H9 (cell line): ENCODE data around the gene EHBP1. TPM values are rescaled to one million over a fixed set of nuclear protein-coding genes. Genes with fewer than 3 reads are reported as not detected.

Experiments
- DNase-seq: peaks from one replicate; pipeline ENCODE4 v3.0.0-alpha.2; 2017
- H2AFZ ChIP-seq: one replicate; pipeline ENCODE4 v1.6.1; 2013; ENCODE audit warnings: mild to moderate bottlenecking, low read length, control low read depth, moderate library complexity
- H2AK5ac ChIP-seq: 2 replicates; pipeline ENCODE4 v1.6.1; 2013; ENCODE audit warnings: low read length, control low read depth, mixed read lengths; ENCODE audit not compliant: insufficient read length
- H2BK120ac ChIP-seq: one replicate; pipeline ENCODE4 v1.6.1; 2013; ENCODE audit warnings: low read depth, mild to moderate bottlenecking, low read length, control low read depth, inconsistent platforms; ENCODE audit not compliant: poor library complexity, severe bottlenecking
- H2BK12ac ChIP-seq: 2 replicates; pipeline ENCODE4 v1.6.1; 2013; ENCODE audit warnings: low read length, control low read depth, mixed read lengths, low read depth; ENCODE audit not compliant: insufficient read length
- H2BK15ac ChIP-seq: 2 replicates; pipeline ENCODE4 v1.6.1; 2013; ENCODE audit warnings: low read depth, low read length, control low read depth
- H2BK20ac ChIP-seq: one replicate; pipeline ENCODE4 v1.6.1; 2013; ENCODE audit warnings: low read depth, mild to moderate bottlenecking, low read length, control low read depth, inconsistent platforms; ENCODE audit not compliant: poor library complexity, severe bottlenecking
- H2BK5ac ChIP-seq: 2 replicates; pipeline ENCODE4 v1.6.1; 2013; ENCODE audit warnings: low read length, control low read depth, mixed read lengths; ENCODE audit not compliant: insufficient read length
- H3K14ac ChIP-seq: 2 replicates; pipeline ENCODE4 v1.6.1; 2013; ENCODE audit warnings: low read length, control low read depth; ENCODE audit not compliant: insufficient read depth
- H3K18ac ChIP-seq: 2 replicates; pipeline ENCODE4 v1.6.1; 2013; ENCODE audit warnings: low read depth, mild to moderate bottlenecking, mixed read lengths, low read length, control low read depth; ENCODE audit not compliant: insufficient read length
- H3K23ac ChIP-seq: 2 replicates; pipeline ENCODE4 v1.6.1; 2013; ENCODE audit warnings: low read length, control low read depth, mixed read lengths, low read depth; ENCODE audit not compliant: insufficient read length
- H3K23me2 ChIP-seq: 2 replicates; pipeline ENCODE4 v1.6.1; 2013; ENCODE audit warnings: low read depth, mild to moderate bottlenecking, mixed read lengths, low read length, control low read depth; ENCODE audit not compliant: insufficient read length, poor library complexity, severe bottlenecking
- H3K27ac ChIP-seq: 2 replicates; pipeline ENCODE4 v1.5.1; 2013; ENCODE audit warnings: low read length, control low read depth, mixed read lengths, low read depth; ENCODE audit not compliant: insufficient read length
- H3K27me3 ChIP-seq: 2 replicates; pipeline ENCODE4 v1.6.1; 2013; ENCODE audit warnings: low read length, control low read depth, inconsistent platforms; ENCODE audit not compliant: insufficient read depth
- H3K4ac ChIP-seq: 2 replicates; pipeline ENCODE4 v1.6.1; 2013; ENCODE audit warnings: low read depth, mild to moderate bottlenecking, control low read depth, inconsistent platforms, low read length, moderate library complexity
- H3K4me1 ChIP-seq: 2 replicates; pipeline ENCODE4 v1.6.1; 2013; ENCODE audit warnings: low read length, control low read depth, inconsistent platforms; ENCODE audit not compliant: insufficient read depth
- H3K4me2 ChIP-seq: 2 replicates; pipeline ENCODE4 v1.6.1; 2013; ENCODE audit warnings: low read length, control low read depth, mixed read lengths; ENCODE audit not compliant: insufficient read length, insufficient read depth
- H3K56ac ChIP-seq: 2 replicates; pipeline ENCODE4 v1.6.1; 2013; ENCODE audit warnings: low read depth, mild to moderate bottlenecking, mixed read lengths, low read length, control low read depth; ENCODE audit not compliant: insufficient read length
- H3K79me1 ChIP-seq: 2 replicates; pipeline ENCODE4 v1.6.1; 2013; ENCODE audit warnings: low read depth, mild to moderate bottlenecking, moderate library complexity, low read length, control low read depth, inconsistent platforms; ENCODE audit not compliant: insufficient read depth, poor library complexity, severe bottlenecking
- H3K79me2 ChIP-seq: 2 replicates; pipeline ENCODE4 v1.6.1; 2013; ENCODE audit warnings: low read length, control low read depth, inconsistent platforms; ENCODE audit not compliant: insufficient read depth
- H3K9ac ChIP-seq: 2 replicates; pipeline ENCODE4 v1.6.1; 2013; ENCODE audit warnings: low read length, control low read depth, mixed read lengths; ENCODE audit not compliant: insufficient read length; ENCODE audit errors: extremely low read depth
- H3K9me3 ChIP-seq: one replicate; pipeline ENCODE4 v1.6.1; 2013; ENCODE audit warnings: low read depth, low read length, inconsistent platforms; ENCODE audit not compliant: control insufficient read depth
- H3T11ph ChIP-seq: one replicate; pipeline ENCODE4 v1.6.1; 2013; ENCODE audit warnings: mild to moderate bottlenecking, low read length, control low read depth, inconsistent platforms
- H4K20me1 ChIP-seq: one replicate; pipeline ENCODE4 v1.6.1; 2013; ENCODE audit not compliant: control insufficient read depth, insufficient read length, insufficient read depth
- H4K5ac ChIP-seq: 2 replicates; pipeline ENCODE4 v1.6.1; 2013; ENCODE audit warnings: low read depth, mild to moderate bottlenecking, mixed read lengths, low read length, control low read depth; ENCODE audit not compliant: insufficient read length
- H4K8ac ChIP-seq: replicated peaks from 2 replicates; pipeline ENCODE4 v1.6.1; 2013; ENCODE audit warnings: low read length, control low read depth, mixed read lengths, low read depth; ENCODE audit not compliant: insufficient read length
- H4K91ac ChIP-seq: 2 replicates; pipeline ENCODE4 v1.6.1; 2013; ENCODE audit warnings: low read depth, mild to moderate bottlenecking, moderate library complexity, mixed read lengths, low read length, control low read depth; ENCODE audit not compliant: insufficient read length
- H3K27ac Mint-ChIP-seq, 3 experiments: 2 replicates in 2 of 3; 3 replicates in 1 of 3; pipeline ENCODE4 v1.8.0; 2020 to 2021; ENCODE audit warnings: mixed read lengths in 3 of 3, mild to moderate bottlenecking in 1 of 3, moderate library complexity in 1 of 3
- H3K27me3 Mint-ChIP-seq: 2 replicates; pipeline ENCODE4 v1.8.0; 2021; ENCODE audit warnings: low read depth, mild to moderate bottlenecking, moderate library complexity, mixed read lengths
- H3K36me3 Mint-ChIP-seq, 3 experiments: 2 replicates in 2 of 3; 3 replicates in 1 of 3; pipeline ENCODE4 v1.8.0; 2020 to 2021; ENCODE audit warnings: low read depth in 3 of 3, mixed read lengths in 3 of 3; ENCODE audit not compliant: insufficient read depth in 1 of 3
- H3K4me1 Mint-ChIP-seq, 2 experiments: 2 replicates each; pipeline ENCODE4 v1.8.0; 2020; ENCODE audit warnings: mixed read lengths in 2 of 2
- H3K4me3 Mint-ChIP-seq, 2 experiments: 2 replicates in 1 of 2; 3 replicates in 1 of 2; pipeline ENCODE4 v1.8.0; 2020 to 2021; ENCODE audit warnings: mild to moderate bottlenecking in 2 of 2, mixed read lengths in 2 of 2, moderate library complexity in 1 of 2
- H3K9me3 Mint-ChIP-seq, 2 experiments: 2 replicates in 1 of 2; 3 replicates in 1 of 2; pipeline ENCODE4 v1.8.0; 2020; ENCODE audit warnings: mild to moderate bottlenecking in 2 of 2, mixed read lengths in 2 of 2, moderate library complexity in 1 of 2
- CTCF ChIP-seq: fragments of 200-600 bp; sonication (generic); conservative IDR thresholded peaks from 3 replicates; pipeline ENCODE4 v1.8.0; 2021; ENCODE audit warnings: antibody characterized with exemption, mild to moderate bottlenecking
- WGBS: extraction: QIAGEN DNeasy Blood & Tissue Kit; methylation state at CpG from one replicate; pipeline ENCODE4 v1.1.7; 2013; ENCODE audit warnings: missing lambda C conversion rate, low lambda C conversion rate, mixed read lengths; ENCODE audit not compliant: insufficient read length; ENCODE audit errors: extremely low coverage; 5-methylcytosine and 5-hydroxymethylcytosine counted together
- total RNA-seq: library from RNA; stranded (reverse); gene quantifications from 2 replicates; pipeline ENCODE4 v1.2.1, GENCODE V29; 2021

The EHBP1 gene
- total RNA-seq, 1 experiment from 2014 or later, result 35.6 TPM

DNA sequence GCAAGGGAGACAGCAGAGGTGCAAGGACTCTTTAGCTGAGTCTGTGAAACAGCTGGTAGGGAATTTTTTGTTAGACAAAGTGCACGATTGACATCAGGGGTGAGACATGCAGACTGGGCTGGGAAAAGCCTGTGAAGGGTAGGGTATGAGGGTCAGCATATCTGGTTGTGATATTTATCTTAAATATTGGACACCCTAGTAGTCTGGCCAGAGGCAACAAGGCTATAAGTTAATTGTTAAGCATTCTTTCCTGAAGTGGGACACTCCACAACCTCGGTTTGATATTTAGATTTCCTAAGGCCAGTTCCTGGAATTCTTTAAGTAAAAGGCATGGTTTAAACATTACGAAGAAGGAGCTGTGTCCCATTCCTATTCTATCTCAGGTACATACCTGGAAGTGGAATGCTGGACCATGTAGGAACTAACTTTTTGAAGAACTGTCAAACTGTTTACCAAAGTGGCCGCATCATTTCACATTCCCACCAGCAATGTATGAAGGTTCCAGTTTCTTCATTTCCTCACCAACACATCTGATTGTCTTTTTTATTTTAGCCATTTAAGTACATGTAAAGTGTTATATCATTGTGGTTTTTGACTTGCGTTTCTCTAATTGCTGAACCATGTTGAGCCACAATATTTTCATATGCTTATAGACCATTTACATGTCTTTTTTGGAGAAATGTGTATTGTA lies 22.5 kb downstream of the EHBP1 start:
- Histone ChIP-seq H3K79me2 (peaks cover 5% of the 10 kb centered on the region; the same call in 1 of the 2 replicates), H3K56ac (no peak overlapping the region), H4K5ac (no peak overlapping the region), H3K4me1 (no peaks in the 10 kb centered on the region; the same call in 1 of the 2 replicates), H2BK12ac (no peak overlapping the region), H3K27ac (no peak overlapping the region), H3K4me2 (no peak overlapping the region), H3K79me1 (peaks cover 4% of the 10 kb centered on the region), H4K20me1 (no peaks in the 10 kb centered on the region), H4K8ac (no peak overlapping the region), H3T11ph (no peak overlapping the region), H2AK5ac (no peak overlapping the region), H2BK15ac (no peak overlapping the region), H3K18ac (no peak overlapping the region), H3K23me2 (no peaks in the 10 kb centered on the region), H3K9me3 (no peaks in the 10 kb centered on the region), H3K27me3 (no peaks in the 10 kb centered on the region), H2AFZ (no peak overlapping the region), H2BK120ac (no peak overlapping the region), H4K91ac (no peak overlapping the region), H3K9ac (no peak overlapping the region), H2BK20ac (no peak overlapping the region), H2BK5ac (no peak overlapping the region), H3K23ac (no peak overlapping the region), H3K4ac (no peak overlapping the region), H3K14ac (no peak overlapping the region)
- WGBS, result no CpG with 5 or more reads among the region's 5 CpGs
- Mint-ChIP-seq H3K4me3 (no peak overlapping the region), H3K27me3 (no peaks in the 10 kb centered on the region), H3K4me1 (peaks cover 25 to 28% of the 10 kb centered on the region in 2 experiments), H3K27ac (peak overlapping the region in 2 of 3 experiments; percentile 12 to 78; a peak in 2 of 7 replicates), H3K9me3 (peaks cover 19 to 29% of the 10 kb centered on the region in 2 experiments), H3K36me3 (peaks cover 18 to 32% (median 29%) of the 10 kb centered on the region in 3 experiments)
- TF ChIP-seq CTCF, result no peak
- DNase-seq, result no peak
